Measurements from ENCODE around the gene PPARG. TPM values are rescaled to one million over a fixed set of nuclear protein-coding genes. Genes with fewer than 3 reads are reported as not detected.

Gene PPARG
- total and polyA plus RNA-seq, 2 of the 13 experiments (the other 11 are each of a cell fraction or from before 2014, with no cell fraction given) = 13.9 to 58.3 TPM

- TF ChIP-seq, protein P1, sequence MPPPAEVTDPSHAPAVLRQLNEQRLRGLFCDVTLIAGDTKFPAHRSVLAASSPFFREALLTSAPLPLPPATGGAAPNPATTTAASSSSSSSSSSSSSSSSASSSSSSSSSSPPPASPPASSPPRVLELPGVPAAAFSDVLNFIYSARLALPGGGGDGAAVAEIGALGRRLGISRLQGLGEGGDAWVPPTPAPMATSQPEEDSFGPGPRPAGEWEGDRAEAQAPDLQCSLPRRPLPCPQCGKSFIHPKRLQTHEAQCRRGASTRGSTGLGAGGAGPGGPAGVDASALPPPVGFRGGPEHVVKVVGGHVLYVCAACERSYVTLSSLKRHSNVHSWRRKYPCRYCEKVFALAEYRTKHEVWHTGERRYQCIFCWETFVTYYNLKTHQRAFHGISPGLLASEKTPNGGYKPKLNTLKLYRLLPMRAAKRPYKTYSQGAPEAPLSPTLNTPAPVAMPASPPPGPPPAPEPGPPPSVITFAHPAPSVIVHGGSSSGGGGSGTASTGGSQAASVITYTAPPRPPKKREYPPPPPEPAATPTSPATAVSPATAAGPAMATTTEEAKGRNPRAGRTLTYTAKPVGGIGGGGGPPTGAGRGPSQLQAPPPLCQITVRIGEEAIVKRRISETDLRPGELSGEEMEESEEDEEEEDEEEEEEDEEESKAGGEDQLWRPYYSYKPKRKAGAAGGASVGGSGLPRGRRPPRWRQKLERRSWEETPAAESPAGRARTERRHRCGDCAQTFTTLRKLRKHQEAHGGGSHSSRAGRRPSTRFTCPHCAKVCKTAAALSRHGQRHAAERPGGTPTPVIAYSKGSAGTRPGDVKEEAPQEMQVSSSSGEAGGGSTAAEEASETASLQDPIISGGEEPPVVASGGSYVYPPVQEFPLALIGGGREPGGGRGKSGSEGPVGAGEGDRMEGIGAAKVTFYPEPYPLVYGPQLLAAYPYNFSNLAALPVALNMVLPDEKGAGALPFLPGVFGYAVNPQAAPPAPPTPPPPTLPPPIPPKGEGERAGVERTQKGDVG (CRISPR knock-in tag; IDR thresholded peaks at IDR 0.05; ENCODE audit: borderline replicate concordance) = 0 out of 2 replicates have a peak, but pooled peaks have one; percentile 39
- peak; percentile 48; the same call in 1 of the 2 replicates for TF ChIP-seq PHF21A (CRISPR knock-in tag; IDR thresholded peaks at IDR 0.05)
- TF ChIP-seq, protein P2, sequence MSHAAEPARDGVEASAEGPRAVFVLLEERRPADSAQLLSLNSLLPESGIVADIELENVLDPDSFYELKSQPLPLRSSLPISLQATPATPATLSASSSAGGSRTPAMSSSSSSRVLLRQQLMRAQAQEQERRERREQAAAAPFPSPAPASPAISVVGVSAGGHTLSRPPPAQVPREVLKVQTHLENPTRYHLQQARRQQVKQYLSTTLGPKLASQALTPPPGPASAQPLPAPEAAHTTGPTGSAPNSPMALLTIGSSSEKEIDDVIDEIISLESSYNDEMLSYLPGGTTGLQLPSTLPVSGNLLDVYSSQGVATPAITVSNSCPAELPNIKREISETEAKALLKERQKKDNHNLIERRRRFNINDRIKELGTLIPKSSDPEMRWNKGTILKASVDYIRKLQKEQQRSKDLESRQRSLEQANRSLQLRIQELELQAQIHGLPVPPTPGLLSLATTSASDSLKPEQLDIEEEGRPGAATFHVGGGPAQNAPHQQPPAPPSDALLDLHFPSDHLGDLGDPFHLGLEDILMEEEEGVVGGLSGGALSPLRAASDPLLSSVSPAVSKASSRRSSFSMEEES (CRISPR knock-in tag; IDR thresholded peaks at IDR 0.05) = peak; percentile 96
- no peak for TF ChIP-seq ZBTB7A (CRISPR knock-in tag; IDR thresholded peaks at IDR 0.05)
- peak; percentile 64; the same call in 1 of the 2 replicates for TF ChIP-seq NFIC (IDR thresholded peaks at IDR 0.05; ENCODE audit: low read length)
- 0 out of 2 replicates have a peak, but pooled peaks have one; percentile 45 for TF ChIP-seq MED13 (CRISPR knock-in tag; IDR thresholded peaks at IDR 0.05)
- no peak for TF ChIP-seq PRMT3 (CRISPR knock-in tag; IDR thresholded peaks at IDR 0.05; ENCODE audit: borderline replicate concordance, low read depth)
- TF ChIP-seq BCL6 (CRISPR knock-in tag; IDR thresholded peaks at IDR 0.05) = 0 out of 2 replicates have a peak, but pooled peaks have one; percentile 42
- TF ChIP-seq ZNF572 (CRISPR knock-in tag; IDR thresholded peaks at IDR 0.05) = no peak
- TF ChIP-seq SPEN (CRISPR knock-in tag; IDR thresholded peaks at IDR 0.05; ENCODE audit: low read depth) = 0 out of 2 replicates have a peak, but pooled peaks have one; percentile 22
- no peak; the same call in 1 of the 2 replicates for TF ChIP-seq TOPORS (CRISPR knock-in tag; IDR thresholded peaks at IDR 0.05)
- TF ChIP-seq NCOR1 (IDR thresholded peaks at IDR 0.05; ENCODE audit: borderline replicate concordance, low read length) = peak; percentile 97
- TF ChIP-seq, protein P3, sequence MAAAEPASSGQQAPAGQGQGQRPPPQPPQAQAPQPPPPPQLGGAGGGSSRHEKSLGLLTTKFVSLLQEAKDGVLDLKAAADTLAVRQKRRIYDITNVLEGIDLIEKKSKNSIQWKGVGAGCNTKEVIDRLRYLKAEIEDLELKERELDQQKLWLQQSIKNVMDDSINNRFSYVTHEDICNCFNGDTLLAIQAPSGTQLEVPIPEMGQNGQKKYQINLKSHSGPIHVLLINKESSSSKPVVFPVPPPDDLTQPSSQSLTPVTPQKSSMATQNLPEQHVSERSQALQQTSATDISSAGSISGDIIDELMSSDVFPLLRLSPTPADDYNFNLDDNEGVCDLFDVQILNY (CRISPR knock-in tag; conservative IDR thresholded peaks at IDR 0.05) = no peak
- TF ChIP-seq THAP11 (CRISPR knock-in tag; IDR thresholded peaks at IDR 0.05) = peak; percentile 47; the same call in 1 of the 2 replicates
- peak; percentile 78 for TF ChIP-seq GATAD2A (CRISPR knock-in tag; IDR thresholded peaks at IDR 0.05)
- TF ChIP-seq ZNF713 (CRISPR knock-in tag; IDR thresholded peaks at IDR 0.05) = no peak
- TF ChIP-seq SMAD3 (CRISPR knock-in tag; IDR thresholded peaks at IDR 0.05) = 0 out of 2 replicates have a peak, but pooled peaks have one; percentile 15
- TF ChIP-seq GATA4 (IDR thresholded peaks at IDR 0.05; ENCODE audit: borderline replicate concordance, low read depth) = peak; percentile 61; the same call in 1 of the 2 replicates
- TF ChIP-seq ZNF337 (CRISPR knock-in tag; IDR thresholded peaks at IDR 0.05; ENCODE audit: borderline replicate concordance, low read depth) = no peak
- peak; percentile 94 for TF ChIP-seq MED1 (CRISPR knock-in tag; IDR thresholded peaks at IDR 0.05)
- TF ChIP-seq CBX5 (CRISPR knock-in tag; IDR thresholded peaks at IDR 0.05; ENCODE audit: borderline replicate concordance) = no peak
- peak; percentile 87 for TF ChIP-seq FOSL2 (CRISPR knock-in tag; IDR thresholded peaks at IDR 0.05)
- TF ChIP-seq ZNF878 (CRISPR knock-in tag; IDR thresholded peaks at IDR 0.05) = no peak
- TF ChIP-seq ATF3 (CRISPR knock-in tag; IDR thresholded peaks at IDR 0.05) = peak; percentile 48; the same call in 1 of the 2 replicates
- no peak for TF ChIP-seq RARG (CRISPR knock-in tag; IDR thresholded peaks at IDR 0.05; ENCODE audit: low read depth)
Measured at GRCh38 chr3:12409684-12410596, 121.1 kb downstream of the PPARG start (continued).

Data from HepG2 (cell line).